SK-MEL-5 (cell line): ENCODE results near the gene CCDC28B. TPM values are rescaled to one million over a fixed set of nuclear protein-coding genes. Genes with fewer than 3 reads are reported as not detected.

ENCODE experiments used
- DNase-seq: peaks from one replicate; pipeline ENCODE4 v3.0.0-alpha.2; 2016; ENCODE audit warnings: low read depth, low spot score
- in situ Hi-C: cut with HindIII; loops from 2 replicates; pipeline ENCODE4 v1.10.0; 2016; ENCODE audit warnings: low sequenced_read_pairs, high pct_unique_total_duplicates, low pct_unique_long_range_greater_than_20kb
- total RNA-seq: library from RNA; depleted of rRNA; stranded (reverse); fragments of >200 nt; shearing (Covaris generic); gene quantifications from 2 replicates; pipeline ENCODE4 v1.2.3, GENCODE V29; 2014; rRNA removed

CCDC28B gene
- total RNA-seq, 1 experiment from 2014 or later = 8.6 TPM

DNA sequence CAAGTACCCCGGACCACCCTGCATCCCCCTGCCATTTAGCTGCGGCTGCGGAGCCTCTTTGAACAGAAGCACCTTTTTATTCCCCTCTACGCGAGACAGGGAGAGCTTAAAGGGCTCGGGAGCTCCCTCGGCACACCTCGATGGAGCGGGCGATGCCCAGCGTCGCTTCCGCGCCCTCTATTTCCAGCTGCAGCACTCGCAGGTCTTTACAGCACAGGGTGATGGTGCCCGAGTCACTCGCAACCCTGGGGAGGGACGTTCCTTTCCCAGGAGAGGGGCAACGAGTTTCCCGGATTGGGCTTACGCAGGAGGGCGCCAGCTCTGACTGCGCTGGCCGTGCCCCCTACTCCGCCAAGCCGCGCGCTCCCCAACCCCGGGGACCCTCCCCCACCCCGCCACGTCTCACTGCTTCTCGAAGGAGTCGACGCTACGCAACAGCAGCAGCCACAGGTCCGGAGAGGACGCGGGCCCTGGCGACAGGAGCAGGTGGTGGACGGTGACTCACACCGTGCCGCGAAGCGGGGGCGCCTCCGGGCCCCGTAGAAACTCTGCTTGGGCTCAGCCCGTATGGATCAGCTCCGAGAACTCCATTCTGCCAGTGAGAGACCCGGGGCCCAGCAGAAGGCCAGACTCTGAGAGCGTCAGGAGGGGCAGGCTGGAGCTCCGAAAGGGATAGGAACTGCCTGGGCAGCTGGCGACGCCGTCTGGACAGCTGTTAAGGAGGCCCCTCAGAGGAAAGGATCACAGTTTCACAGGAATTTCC, 40.8 kb downstream of the CCDC28B start:
- no peak for DNase-seq
- in situ Hi-C loops = no loop called here

DNA sequence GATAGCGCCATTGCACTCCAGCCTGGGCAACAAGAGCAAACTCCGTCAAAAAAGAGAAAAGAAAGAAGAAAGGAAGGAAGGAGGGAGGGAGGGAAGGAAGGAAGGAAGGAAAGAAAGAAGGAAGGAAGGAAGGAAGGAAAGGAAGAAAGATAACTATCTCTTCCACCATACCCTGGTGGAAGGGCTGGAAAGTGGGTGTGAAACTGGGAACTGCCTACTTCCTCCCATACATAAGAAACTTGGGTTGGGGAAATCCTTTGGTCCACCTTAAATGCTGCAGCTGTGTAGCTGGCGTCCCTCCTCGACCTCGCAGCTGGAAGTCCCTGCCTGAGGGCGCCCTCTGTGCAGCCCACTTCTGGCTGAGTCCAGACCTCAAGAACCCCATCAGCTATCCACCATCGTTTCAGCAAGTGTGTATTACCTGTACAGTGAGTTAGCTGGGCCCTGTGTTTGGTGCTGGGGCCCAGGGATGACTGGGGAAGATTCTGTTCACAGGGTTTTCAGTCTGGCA, 42.0 kb downstream of the CCDC28B start:
- DNase-seq = peak; percentile 55
- in situ Hi-C loops = no loop called here

DNA sequence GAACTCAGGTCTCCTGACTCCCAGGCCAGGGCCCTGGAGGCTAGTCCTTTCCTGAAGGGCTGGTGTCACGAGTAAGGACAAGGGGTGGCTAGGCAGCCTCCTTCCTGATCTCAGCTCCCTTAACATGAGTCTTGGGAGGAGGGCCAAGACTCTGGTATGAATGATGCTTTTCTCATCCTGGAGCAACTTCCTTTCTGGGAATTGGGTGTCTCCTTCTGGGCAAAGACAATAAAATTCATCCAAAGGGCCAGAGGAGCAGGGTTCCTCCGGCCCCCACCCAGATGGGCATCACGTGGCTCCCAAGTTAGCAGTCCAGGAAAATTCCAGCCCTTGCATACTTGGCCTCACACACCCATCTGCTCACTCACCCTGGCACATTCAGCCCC, 46.5 kb downstream of the CCDC28B start, which contains the start of gene FAM167B:
Gene FAM167B (plus strand): TSS at position 335 of the 386 bp plus-strand sequence. CDS start 200 bp downstream, outside the sequence.
- in situ Hi-C loops = no loop called here

DNA sequence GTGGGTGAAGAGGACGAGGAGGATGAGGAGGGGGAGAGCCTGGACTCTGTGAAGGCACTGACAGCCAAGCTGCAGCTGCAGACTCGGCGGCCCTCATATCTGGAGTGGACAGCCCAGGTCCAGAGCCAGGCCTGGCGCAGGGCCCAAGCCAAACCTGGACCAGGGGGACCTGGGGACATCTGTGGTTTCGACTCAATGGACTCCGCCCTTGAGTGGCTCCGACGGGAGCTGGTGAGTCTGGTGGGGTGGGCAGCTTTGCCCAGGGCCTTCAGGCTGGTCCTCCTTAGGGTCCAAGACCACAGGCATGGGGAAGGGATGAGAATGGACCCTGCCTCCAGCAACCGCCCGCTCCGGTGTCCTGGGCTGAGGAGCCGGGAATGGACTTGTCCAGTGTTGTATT, 47.1 kb downstream of the CCDC28B start:
- no peak for DNase-seq
- in situ Hi-C loops = no loop called here

More for the DNA sequence above, 46.5 kb downstream of the CCDC28B start, which contains the start of gene FAM167B:
- peak; percentile 98 for DNase-seq

DNA sequence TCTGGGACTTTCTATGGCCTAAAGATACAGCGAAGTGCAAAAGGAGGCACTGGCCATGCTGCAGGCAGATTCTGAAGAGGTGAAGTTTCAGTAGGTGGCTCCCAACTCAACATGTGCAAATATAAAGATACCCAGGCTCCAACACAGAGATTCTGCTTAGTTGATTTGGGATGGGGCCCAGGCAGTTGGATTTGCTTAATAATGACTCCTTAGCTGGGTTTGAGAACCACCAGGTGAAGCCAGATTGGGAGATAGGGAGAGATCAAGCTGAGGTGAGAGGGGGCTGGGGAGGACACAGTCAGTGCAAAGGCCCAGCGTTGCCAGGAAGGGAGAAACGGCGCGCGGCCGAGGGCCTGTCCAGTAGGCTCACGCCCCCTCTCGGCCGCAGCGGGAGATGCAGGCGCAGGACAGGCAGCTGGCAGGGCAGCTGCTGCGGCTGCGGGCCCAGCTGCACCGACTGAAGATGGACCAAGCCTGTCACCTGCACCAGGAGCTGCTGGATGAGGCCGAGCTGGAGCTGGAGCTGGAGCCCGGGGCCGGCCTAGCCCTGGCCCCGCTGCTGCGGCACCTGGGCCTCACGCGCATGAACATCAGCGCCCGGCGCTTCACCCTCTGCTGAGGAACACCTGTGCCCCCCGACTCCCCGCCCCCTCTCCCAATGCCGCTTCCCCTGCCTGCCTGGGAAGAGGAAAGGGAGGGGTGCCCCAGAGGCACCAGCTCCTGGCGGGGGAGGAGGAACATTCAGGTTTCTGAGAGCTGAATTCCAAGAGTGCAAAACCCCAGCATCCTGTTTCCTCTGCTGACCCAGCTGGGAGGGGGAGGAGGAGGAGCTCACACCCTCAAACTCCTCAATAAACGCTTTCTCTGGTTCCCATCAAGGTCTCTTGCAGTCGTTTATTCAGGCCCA, 47.8 kb downstream of the CCDC28B start:
- DNase-seq = peak; percentile 80
- in situ Hi-C loops = no loop called here

DNA sequence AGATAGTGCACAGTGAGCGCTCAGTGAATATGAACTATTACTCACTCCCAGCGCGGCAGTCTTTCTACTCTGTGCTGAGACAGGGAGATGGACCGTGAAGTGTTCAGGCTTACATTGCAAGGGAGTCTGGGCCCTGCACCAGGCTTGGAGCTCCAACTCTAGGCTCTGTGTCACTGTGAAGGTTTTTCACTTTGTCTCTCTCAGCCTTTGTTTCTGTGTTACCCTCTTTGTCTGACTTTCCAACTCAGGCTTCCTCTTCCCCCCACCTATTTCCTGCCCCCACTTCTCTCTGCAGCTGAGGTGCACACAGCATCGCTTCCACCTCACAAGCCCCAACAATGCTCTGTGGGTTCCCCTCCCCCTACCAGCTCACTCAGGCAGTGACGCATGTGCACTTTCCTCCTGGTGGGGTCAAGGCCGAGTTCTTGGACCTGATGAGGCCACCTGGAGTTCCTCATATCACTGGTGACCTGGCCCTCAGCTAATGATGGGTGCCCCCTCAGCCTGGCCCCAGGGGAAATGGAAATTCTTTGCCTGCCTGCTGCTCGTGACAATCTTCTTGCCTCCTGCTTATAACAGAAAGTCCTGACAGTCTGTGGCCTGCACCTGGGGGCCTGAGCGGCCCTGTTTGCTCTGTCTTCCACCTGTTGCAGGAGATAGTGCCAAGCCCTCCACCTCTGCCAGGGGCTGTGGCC, 49.6 kb downstream of the CCDC28B start:
- in situ Hi-C loops = no loop called here
- no peak for DNase-seq

DNA sequence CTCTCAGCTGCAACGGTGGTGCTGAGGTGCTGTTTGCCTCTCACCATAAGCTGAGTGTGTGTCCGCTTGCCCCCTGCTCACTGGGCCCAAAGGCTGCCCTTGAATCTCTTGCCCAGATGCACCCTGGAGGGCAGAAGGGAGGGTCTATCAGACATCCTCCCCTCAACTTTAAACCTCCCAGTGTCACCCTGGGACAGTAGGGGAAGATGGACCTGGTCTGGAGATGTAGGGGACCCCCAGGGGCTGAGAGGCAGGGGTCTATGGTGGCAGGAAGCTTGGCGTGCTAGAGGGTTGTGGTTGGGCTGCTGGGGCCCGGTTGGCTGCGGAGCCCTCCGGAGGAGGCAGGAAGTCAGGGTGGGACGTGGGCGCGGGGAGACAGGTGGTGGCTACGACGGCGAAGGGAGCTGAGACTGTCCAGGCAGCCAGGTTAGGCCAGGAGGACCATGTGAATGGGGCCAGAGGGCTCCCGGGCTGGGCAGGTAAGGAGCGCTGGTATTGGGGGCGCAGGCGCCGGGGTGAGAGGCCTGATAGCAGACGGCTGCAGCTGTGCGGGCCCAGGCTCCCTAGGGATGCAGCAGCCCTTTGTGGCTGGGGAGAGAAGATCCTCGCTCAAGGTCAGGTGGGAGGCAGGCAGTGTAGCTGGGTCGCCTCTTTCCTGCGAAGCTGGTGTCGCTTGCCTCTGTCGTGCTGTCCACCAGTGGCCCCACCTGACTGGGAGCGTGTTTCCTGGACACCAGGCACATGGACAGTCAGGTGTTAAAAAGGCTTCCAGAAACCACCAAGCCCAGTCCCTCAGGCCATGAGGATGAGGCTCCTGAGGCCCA, 50.7 kb downstream of the CCDC28B start, which contains the start of gene LCK:
Gene LCK (plus strand): TSS at position 373 of the 824 bp plus-strand sequence. CDS start 23,065 bp downstream, outside the sequence.
- in situ Hi-C loops = no loop called here
- DNase-seq = no peak

Other genes starting within 250 kb of the CCDC28B start
- gene KHDRBS1, start 186.7 kb upstream of the CCDC28B start, total RNA-seq = 38.7 and 46.9 TPM in 2 replicates
- gene TMEM39B, start 127.7 kb upstream of the CCDC28B start, total RNA-seq = 2.6 and 3.3 TPM in 2 replicates
- 33.8 and 34.1 TPM in 2 replicates for gene KPNA6, start 92.5 kb upstream of the CCDC28B start, total RNA-seq
- gene TXLNA, start 20.9 kb upstream of the CCDC28B start, total RNA-seq = 65.6 and 65.8 TPM in 2 replicates
- 2.5 and 3.1 TPM in 2 replicates for gene IQCC, start 5.1 kb downstream of the CCDC28B start, total RNA-seq
- gene DCDC2B, start 8.5 kb downstream of the CCDC28B start, total RNA-seq = not detected in 2 replicates
- 9.6 and 12.5 TPM in 2 replicates for gene TMEM234, start 21.8 kb downstream of the CCDC28B start, total RNA-seq
- gene EIF3I, start 21.8 kb downstream of the CCDC28B start, total RNA-seq = 554 and 565 TPM in 2 replicates
- gene FAM167B, start 46.6 kb downstream of the CCDC28B start, total RNA-seq = 45.5 and 50.6 TPM in 2 replicates
- gene LCK, start 50.7 kb downstream of the CCDC28B start, total RNA-seq = not detected in 2 replicates
- 98.0 and 99.1 TPM in 2 replicates for gene HDAC1, start 91.5 kb downstream of the CCDC28B start, total RNA-seq
- gene MARCKSL1, start 135.6 kb downstream of the CCDC28B start, total RNA-seq = 82.8 and 106 TPM in 2 replicates
- 0.74 and 0.85 TPM in 2 replicates for gene FAM229A, start 161.9 kb downstream of the CCDC28B start, total RNA-seq
- 0.32 and 2.6 TPM in 2 replicates for gene TSSK3, start 161.9 kb downstream of the CCDC28B start, total RNA-seq
- gene BSDC1, start 193.8 kb downstream of the CCDC28B start, total RNA-seq = 40.7 and 46.8 TPM in 2 replicates